GM18909 (cell line): ENCODE measurements around the gene LSM14B.

Experiments used
- ATAC-seq: cut with Tn5 transposase; IDR thresholded peaks from one replicate; pipeline ENCODE4 v1.9.1; 2021; ENCODE audit warnings: mild to moderate bottlenecking; ENCODE audit not compliant: unreplicated experiment, poor library complexity

The LSM14B gene

DNA sequence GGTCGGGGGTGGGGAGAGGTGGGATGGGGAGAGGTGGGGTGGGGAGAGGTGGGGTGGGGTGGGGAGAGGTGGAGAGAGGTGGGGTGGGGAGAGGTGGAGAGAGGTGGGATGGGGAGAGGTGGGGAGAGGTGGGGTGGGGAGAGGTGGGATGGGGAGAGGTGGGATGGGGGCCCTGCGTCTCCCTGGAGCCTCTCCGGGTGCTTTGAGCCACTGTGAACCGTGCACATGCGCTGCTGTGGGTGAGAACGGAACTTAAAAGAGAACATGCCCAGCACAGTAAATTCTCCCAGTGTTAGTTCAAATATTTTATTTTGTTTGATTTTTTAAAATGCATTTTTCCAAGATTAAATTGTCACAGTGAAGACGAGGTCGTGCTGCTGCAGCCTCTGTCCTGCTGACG is 38.0 kb downstream of the LSM14B start:
- ATAC-seq, result no peak

DNA sequence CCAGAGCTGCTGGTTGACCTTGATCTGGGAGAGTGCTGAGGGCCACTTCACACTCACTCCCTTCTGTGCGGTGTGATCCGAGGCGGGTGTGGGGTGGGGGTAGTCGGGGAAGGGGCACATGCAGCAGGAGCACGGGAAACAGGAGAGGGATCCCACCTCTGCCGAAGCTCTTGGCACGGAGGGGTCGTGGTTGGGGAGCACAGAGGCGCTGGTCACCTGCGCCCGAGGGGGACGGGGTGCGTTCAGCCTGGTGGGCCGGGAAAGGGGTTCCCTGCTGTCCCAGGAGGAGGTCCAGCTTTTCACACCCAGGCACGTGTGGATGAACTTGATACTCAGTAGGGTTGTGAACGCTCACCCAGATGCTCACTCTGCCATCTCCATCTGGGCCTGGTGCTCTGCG is 38.6 kb downstream of the LSM14B start:
- ATAC-seq, result no peak

DNA sequence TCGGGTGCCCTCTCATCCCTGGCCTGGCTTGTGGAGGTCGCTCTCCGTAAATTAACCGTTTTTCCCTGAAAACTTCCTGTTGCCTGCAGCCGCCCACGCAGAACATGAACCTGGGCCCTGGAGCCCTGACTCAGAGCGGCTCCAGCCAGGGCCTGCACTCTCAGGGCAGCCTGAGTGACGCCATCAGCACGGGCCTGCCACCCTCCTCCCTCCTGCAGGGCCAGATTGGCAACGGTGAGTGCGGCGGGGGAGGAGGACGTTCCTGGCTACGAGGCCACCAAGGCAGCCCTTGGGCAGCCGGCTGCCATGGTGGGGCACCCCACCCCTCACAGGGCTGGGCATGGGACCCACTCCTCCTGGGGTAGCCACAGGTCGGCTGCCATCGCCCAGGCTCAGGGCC is 39.1 kb downstream of the LSM14B start:
- no peak for ATAC-seq

DNA sequence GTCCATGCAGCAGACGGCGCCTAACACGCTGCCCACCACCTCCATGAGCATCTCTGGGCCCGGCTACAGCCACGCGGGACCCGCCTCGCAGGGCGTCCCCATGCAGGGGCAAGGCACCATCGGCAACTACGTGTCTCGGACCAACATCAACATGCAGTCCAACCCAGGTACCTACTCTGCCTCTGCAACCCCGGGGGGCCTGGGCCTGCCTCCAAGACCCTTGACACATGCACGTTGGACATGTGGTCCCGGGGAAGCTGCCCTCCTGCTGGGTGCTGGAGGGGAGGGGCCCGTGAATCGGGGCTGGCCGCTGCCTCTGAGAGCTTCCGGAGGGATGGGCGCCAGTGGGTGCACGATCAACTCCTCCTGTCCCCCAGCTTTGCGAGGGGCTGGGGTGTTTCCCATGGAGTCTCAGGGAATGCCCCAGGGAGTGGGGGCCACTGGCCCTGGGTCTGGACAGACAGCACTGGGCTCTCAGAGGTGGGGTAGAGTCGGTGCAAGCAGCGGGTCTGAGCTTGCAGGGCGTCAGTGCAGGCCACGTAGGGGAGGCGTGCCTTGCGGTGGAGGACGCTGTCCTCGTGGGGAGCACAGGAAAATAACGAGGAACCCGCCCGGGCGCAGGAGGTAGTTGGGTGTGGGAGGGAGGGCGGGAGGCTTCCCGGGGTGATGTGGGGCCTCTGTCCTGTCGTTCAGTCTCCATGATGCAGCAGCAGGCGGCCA is 40.6 kb downstream of the LSM14B start:
- no peak for ATAC-seq

DNA sequence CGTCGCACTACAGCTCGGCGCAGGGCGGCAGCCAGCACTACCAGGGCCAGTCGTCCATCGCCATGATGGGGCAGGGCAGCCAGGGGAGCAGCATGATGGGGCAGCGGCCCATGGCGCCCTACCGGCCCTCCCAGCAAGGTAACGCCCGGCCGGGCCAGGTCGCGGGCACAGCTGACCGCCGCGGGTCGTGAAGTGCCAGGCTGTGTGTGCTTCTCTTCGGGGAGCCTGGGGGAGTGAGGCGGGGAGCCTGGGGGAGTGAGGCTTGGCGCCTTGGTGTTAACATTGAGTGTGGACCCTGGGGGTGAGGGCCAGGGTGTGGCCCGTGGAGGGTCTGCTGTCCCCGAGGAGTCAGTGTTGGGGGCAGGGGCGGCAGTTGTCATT is 41.2 kb downstream of the LSM14B start:
- ATAC-seq, result no peak

DNA sequence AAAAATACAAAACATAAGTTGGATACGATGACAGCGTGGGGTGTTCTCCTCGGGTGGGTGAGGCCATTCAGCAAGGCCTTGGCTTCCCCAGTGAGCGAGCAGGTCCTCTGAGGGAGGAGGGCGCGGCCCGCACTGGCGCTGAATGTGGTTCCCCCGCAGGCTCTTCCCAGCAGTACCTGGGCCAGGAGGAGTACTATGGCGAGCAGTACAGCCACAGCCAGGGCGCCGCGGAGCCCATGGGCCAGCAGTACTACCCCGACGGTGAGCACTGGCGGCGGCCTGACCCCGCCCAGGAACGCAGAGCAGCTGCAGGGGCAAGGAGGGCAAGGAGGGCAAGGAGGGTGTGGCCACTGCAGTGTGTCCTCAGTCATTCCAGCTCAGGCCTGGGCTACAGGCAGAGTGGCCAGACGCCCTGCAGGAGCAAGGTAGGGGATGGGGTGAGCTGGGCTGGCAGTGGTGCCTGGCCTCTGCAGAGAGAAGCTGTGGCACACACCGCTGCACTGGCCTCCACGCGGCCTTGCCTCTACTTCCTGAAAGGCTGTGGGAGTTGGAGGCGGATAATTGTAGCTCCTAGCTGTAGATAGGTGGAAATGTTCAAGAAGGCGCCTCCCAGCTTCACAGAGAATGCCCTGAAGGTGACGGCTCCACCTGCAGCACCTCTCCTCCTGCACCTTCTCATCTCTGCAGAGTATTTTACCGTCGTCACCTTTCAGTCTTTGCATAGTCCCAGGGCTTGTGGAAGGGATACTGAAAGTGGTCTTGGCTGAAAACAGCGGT is 41.9 kb downstream of the LSM14B start:
- ATAC-seq, result no peak

DNA sequence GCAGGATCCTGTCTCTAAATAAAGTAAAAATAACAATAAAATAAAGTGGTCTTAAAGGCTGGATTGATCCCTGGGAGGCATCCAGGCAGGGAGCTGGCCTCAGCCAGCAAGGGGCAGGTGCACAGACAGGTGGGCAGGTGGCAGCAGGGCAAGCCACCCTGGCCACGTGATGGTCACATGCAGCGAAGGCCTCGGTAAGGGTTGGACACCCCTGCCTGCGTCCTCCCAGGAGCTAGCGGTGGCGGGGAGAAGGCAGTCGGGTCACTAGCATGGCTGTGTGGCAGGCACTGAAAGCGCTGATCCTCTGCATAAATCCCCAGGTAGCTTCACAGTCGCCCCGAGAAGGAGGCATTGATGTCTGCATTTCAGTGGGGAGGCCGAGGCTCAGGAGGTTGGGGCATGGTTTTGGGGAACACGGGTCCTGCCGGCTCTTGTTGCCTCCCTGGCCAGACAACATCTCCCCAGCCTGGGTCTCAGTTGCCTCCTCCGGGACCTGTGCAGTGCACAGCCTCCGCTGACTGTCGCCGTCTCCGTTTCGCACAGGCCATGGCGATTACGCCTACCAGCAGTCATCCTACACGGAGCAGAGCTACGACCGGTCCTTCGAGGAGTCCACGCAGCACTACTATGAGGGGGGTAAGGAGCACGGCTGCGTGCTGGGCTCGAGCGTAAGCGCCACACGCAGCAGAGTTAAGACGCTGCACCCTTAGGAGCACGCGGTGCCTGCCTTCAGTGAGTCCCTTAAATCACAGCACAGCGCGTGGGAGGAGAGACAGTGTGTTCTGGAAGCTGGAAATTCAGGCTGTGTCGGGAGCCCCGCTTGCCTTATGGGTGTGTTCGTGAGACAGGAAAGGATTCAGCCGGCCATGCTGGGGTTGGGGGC is 42.8 kb downstream of the LSM14B start:
- no peak for ATAC-seq

DNA sequence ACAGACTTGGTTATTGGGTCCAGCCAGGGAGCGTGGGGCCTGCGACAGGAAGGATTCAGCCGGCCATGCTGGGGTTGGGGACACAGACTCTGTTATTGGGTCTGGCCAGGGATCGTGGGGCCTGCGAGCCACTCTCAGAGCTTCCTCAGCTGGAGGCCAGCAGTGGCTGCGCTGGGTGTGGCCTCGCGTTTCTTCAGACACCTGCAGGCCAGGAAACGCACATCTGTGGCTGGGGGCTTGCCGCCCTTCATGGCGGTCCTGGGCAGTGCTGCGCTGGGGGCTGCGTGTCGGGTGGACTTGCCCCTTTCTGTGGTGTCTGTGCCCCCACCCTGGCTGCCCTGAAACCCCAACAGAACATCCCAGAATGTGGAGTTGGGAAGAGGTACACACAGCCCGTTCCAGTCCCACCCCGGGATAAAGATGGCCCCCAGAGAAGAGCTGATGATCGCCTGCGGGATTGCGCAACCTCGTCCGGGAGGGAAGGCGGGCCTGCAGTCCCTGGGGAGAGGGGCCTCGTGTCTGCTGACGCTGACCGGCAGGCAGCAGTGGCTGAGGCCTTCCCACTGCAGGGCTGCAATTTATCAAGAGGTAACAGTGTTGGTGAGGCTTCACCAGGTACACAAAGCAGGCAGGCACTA is 43.6 kb downstream of the LSM14B start:
- no peak for ATAC-seq

DNA sequence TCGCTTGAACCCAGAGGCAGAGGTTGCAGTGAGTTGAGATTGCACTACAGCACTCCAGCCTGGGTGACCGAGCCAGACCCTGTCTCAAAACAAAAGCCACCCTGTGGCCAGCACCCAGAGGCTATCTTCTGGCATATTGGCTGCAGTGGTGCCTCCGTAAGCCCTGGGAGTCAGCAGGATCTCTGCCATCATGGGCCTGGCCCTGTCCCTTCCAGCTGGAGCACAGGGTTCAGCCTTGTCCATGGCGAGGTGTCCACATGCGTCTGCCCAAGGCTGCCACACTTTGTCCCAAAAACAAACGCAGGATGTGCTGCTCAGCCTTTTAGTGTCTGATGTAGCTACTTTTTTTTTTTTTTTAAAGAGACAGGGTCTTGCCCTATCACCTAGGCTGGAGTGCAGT is 45.2 kb downstream of the LSM14B start:
- ATAC-seq, result no peak

DNA sequence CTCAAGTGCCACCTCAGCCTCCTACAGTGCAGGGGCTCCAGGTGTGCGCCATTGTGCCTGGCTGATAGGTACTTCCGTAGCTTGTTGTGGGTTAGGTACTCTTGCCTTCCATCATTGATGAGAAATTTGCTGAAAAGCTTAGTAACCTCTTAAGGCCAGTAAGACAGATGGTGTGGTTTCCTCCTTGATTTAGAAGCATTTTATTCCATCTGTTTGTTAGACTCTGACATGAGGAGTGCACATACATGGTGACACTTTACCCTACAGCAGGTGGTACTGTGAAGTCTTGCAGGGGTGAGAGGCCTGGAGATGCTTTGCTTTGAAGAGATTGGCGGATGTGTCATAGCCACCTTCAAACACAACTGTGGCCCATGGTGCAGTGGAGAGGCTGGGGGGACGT is 45.8 kb downstream of the LSM14B start:
- ATAC-seq, result no peak

DNA sequence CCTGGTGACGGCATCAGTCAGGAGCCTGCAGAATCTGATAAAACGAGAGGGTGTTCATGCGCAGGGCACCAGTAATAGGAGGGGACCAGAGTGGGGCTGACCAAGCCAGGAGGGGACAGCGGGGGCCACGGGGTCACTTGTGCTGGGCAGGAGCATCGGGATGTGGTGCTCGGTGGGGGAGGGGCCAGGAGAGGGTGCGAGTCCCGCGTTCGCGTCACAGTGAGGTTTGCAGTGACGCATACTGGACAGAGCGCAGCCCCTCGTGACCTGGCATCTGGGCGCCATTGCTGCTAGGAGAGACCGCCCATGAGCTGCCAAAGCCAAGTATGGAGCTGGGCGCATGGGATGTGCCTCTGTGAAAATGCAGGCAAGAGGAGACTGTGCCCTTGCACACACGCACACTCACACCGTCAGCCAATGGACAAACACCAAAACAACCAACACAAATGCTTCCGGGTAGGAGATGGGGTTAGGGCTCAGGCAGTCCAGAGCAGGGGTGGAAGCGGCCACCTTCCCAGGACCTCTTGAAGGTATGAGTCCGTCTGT is 46.7 kb downstream of the LSM14B start:
- ATAC-seq, result no peak

DNA sequence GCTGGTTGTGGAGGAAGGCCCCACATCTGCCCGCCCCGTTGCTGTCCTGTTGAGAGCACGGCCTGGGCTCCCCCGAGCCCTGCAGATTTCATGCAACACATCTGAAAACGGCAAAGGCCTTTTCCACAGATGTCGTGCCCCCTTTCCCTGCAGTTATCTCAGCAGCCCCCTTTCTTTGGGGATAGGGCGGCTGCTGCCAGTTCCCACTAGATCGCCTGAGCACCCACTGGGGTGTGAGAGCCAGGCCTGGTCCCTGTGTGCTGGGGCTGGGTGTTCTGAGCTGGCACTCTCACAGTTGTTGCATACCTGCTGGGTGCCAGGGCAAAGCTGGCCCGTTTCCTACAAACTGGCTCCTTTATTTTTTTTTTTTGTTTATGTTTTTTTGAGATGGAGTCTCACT is 48.3 kb downstream of the LSM14B start:
- ATAC-seq, result no peak

DNA sequence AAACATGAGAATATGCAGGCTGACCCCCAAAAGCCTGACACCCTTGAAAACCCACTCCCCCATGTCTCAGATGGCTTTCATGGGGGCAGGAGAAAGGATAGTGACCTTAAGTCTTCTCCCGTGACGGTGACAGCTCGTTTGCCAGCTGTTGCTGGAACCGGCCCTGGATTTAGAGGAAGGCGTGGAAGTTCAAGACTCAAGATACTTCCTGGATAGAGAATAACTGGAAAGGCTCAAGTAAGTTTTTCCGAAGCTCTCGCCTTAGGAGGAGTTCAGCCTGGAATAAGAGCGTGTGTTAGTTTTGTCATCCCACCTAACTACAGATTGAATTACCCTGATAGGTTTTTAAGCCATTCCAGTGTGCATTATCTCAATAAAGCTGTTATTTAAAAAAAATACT is 49.0 kb downstream of the LSM14B start:
- ATAC-seq, result no peak

DNA sequence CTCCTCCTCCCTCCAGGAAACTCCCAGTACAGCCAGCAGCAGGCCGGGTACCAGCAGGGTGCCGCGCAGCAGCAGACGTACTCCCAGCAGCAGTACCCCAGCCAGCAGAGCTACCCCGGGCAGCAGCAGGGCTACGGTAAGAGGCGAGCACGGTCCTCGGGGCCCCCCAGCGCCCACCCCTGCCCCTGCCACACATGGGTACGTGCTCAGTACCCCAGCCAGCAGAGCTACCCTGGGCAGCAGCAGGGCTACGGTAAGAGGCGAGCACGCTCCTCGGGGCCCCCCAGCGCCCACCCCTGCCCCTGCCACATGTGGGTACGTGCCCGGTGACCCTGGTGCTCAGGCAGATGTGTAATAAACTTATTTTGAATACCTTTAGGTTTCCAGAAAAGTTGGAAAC is 50.4 kb downstream of the LSM14B start:
- no peak for ATAC-seq

DNA sequence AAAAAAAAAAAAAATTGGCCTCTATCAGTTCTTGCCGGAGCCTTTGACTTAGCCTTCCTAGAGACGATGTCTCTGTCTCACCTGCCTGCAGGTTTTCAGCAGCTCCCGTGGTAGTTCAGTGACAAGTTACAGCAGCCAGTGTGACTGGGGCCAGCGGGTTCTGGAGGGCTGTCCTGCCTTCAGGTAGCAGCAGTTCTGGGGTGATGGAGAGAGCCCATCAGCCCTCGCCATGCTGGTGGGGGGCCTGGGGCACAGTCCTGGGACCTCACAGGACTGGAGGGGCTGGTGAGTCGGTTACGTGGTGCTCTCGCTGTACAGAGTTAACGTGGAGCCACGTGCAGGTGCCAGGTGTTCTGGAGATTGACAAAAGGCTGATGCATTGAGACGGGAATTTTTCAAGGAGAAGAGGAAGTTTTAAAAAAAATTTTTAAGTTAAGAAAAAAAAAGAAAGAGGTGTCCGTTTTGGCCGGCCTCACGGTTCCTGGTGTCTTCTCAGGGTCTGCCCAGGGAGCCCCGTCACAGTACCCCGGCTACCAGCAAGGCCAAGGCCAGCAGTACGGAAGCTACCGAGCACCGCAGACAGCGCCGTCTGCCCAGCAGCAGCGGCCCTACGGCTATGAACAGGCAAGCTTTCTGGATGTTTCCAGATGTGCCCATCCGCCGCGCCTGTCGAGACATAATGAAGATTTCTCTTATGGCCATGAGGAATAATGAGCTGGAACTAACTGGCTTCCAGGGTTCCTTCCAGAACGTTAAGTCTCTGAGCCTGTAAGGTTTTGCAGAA is 51.9 kb downstream of the LSM14B start:
- ATAC-seq, result no peak

DNA sequence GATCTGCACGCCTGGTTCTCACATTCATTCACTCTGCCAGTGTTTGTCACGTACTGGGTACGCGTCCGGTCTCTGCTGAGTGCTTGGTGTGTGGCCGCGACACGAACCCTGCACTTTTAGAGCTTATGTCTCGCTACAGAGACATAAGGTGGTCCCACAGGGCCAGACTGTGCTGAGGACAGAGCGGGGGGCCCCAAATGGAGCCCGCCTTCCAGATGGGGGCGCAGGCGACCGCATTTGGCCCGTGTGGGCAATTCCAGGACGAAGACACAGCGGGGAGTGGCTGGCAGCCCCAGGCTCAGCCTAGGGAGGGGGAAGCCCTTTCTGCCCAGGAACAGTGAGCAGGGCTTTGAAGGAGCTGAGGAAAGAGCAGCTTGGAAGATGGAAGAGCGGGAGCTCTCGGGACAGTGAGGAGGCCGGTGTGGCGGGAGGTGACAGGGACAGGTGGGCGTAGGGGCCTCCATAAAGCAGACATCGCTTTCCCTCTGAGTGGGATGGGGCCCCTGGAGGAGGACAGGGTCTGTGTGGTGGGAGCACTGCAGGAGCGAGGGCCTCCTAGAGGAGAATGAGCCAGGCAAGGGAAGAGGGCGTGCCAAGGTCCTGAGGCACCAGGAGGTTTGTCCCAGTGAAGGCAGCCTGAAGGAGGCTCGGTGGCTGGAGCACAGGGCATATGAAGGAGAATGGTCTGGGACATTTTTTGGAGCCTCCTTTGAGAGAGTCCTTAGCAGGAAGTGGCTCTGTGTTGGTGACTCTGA is 52.8 kb downstream of the LSM14B start:
- no peak for ATAC-seq

DNA sequence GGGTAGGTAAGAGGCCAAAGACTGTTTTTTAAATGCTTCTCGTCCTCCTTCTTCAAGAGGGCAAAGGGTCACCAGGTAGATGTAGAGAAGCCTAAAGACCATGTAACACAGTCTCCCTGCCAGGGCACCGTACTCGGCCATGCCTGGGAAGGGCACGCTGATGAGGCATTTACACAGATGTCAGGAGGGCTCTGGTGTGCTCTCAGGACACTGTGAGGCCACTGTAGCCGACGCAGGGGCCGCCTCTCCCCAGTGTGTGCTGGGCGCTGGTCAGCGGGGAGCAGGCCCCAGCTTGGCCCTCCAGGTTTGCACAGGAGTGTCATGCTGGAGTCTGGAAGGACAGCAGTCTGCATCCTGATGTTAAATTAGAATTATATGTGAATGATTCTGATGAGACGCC is 53.4 kb downstream of the LSM14B start:
- no peak for ATAC-seq

DNA sequence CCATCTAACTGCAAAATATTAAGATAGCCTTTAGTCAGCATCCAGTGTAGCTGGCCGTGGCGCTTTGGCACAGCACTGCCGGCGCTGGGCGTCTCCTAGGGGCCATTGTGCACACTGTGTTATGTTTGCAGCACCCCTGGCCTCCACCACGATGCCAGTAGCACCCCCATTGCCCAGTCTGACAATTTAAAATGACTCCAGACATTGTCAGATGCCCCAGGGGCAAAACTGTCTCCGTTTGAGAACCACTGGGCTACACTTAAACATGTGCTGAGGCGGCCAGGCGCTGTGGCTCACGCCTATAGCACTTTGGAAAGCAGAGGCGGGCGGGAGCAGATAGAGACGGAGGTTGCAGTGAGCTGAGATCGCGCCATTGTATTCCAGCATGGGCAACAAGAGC is 54.6 kb downstream of the LSM14B start:
- ATAC-seq, result no peak

DNA sequence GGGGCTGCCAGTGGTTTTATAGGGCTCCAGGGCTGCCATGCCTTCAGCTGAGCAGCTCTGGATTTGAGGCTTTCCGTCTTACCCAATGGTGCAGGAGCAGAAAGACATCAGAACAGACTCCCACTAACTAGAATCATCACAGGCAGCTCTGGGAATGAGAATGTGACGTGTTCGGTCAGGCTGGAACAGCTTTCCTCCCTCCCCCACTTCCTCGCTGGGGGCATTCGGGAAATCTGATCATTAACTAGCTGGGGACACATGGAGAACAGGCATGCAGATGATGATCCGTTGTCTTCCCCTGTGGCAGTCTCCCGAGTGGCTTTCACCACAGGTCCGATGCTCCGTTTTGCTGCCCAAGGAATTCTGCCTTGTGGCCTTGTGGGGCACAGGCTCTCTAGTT is 55.0 kb downstream of the LSM14B start:
- no peak for ATAC-seq
